HepG2 (cell line): Measurements from ENCODE around the gene ACP2. TPM values are rescaled to one million over a fixed set of nuclear protein-coding genes. Genes with fewer than 3 reads are reported as not detected.
A peak's percentile ranks its signal among the peaks of the same experiment; 100 is the strongest.

Experiments used
- HOXA3 ChIP-seq: sonication (generic); formaldehyde crosslinking; IDR thresholded peaks from 2 replicates; pipeline ENCODE4 v1.5.0; 2020; ENCODE audit warnings: missing genetic modification reagents
- HOXA7 ChIP-seq: sonication (generic); formaldehyde crosslinking; IDR thresholded peaks from 2 replicates; pipeline ENCODE4 v1.8.1; 2022; ENCODE audit warnings: mild to moderate bottlenecking, missing genetic modification reagents, moderate library complexity
- IRF2 ChIP-seq: IDR thresholded peaks from 2 replicates; pipeline ENCODE4 v1.6.1; 2018; ENCODE audit warnings: missing genetic modification reagents, missing compliant biosample characterization
- MAZ ChIP-seq, 2 experiments: sonication (generic) in 1 of 2; formaldehyde crosslinking in 1 of 2; IDR thresholded peaks; 2 replicates each; pipeline versions ENCODE4 v1.5.0 to v1.6.1; 2012 to 2020; ENCODE audit warnings: low read depth in 2 of 2, mild to moderate bottlenecking in 2 of 2, borderline replicate concordance in 1 of 2, improper control_type of control experiment in 1 of 2, low read length in 1 of 2, missing genetic modification reagents in 1 of 2, moderate library complexity in 1 of 2
- NONO ChIP-seq, 2 experiments: fragments of 450-650 bp in 1 of 2; sonication (generic) in 1 of 2; formaldehyde crosslinking in 1 of 2; IDR thresholded peaks in 1 of 2; conservative IDR thresholded peaks in 1 of 2; 2 replicates each; pipeline versions ENCODE4 v1.6.1 to v1.8.0; 2017 to 2022; ENCODE audit warnings: mild to moderate bottlenecking in 1 of 2, missing genetic modification reagents in 1 of 2, moderate library complexity in 1 of 2
- NR3C1 ChIP-seq: sonication (generic); formaldehyde crosslinking; IDR thresholded peaks from 2 replicates; pipeline ENCODE4 v1.4.0; 2020; ENCODE audit warnings: missing genetic modification reagents
- PAX8 ChIP-seq: sonication (generic); formaldehyde crosslinking; IDR thresholded peaks from 2 replicates; pipeline ENCODE4 v1.8.0; 2022; ENCODE audit warnings: mild to moderate bottlenecking, missing genetic modification reagents, borderline replicate concordance
- SNRNP70 ChIP-seq: fragments of 200-400 bp; formaldehyde crosslinking; IDR thresholded peaks from 2 replicates; pipeline ENCODE4 v1.6.1; 2017; ENCODE audit warnings: mild to moderate bottlenecking, low read depth, low read length, moderate library complexity
- ZBTB7B ChIP-seq: sonication (generic); formaldehyde crosslinking; IDR thresholded peaks from 2 replicates; pipeline ENCODE4 v1.4.0; 2020; ENCODE audit warnings: missing genetic modification reagents
- ZEB1 ChIP-seq: IDR thresholded peaks from 2 replicates; pipeline ENCODE4 v1.6.1; 2012; ENCODE audit warnings: mild to moderate bottlenecking, low read depth, inconsistent platforms; ENCODE audit not compliant: insufficient replicate concordance
- ZNF101 ChIP-seq: sonication (generic); formaldehyde crosslinking; IDR thresholded peaks from 2 replicates; pipeline ENCODE4 v1.4.0; 2020; ENCODE audit warnings: mild to moderate bottlenecking, low read depth, missing genetic modification reagents, borderline replicate concordance
- ZNF138 ChIP-seq: sonication (generic); formaldehyde crosslinking; IDR thresholded peaks from 2 replicates; pipeline ENCODE4 v1.5.0; 2020; ENCODE audit warnings: mild to moderate bottlenecking, low read depth, missing genetic modification reagents
- ZNF607 ChIP-seq: sonication (generic); formaldehyde crosslinking; IDR thresholded peaks from 2 replicates; pipeline ENCODE4 v1.5.1; 2020; ENCODE audit warnings: missing genetic modification reagents, mild to moderate bottlenecking, borderline replicate concordance
- polyA plus RNA-seq, 8 experiments: library from polyadenylated mRNA; depleted of rRNA in 3 of 8; stranded (reverse) in 7 of 8; unstranded in 1 of 8; fragments of >200 nt; fragmentation: Illumina TruSeq in 4 of 8; extraction: Trizol in 4 of 8; gene quantifications; 2 replicates each; pipeline versions ENCODE4 v1.2.1 to v1.2.3, GENCODE V29; 2011 to 2016; ENCODE audit warnings: low read depth in 4 of 8, missing spikeins in 1 of 8, mixed read lengths in 1 of 8; ENCODE audit not compliant: insufficient read depth in 1 of 8
- total RNA-seq, 5 experiments: library from RNA; depleted of rRNA; stranded (reverse); fragments of >200 nt; fragmentation: Illumina TruSeq; extraction: Trizol; gene quantifications; 2 replicates each; pipeline ENCODE4 v1.2.3, GENCODE V29; 2016; ENCODE audit warnings: low read depth in 1 of 5
- TF ChIP-seq, protein P1 (sequence below): IDR thresholded peaks from 2 replicates; pipeline ENCODE4 v1.6.1; 2018; ENCODE audit warnings: missing genetic modification reagents
- TF ChIP-seq, protein P2 (sequence below): sonication (generic); formaldehyde crosslinking; IDR thresholded peaks from 2 replicates; pipeline ENCODE4 v1.5.0; 2020; ENCODE audit warnings: missing genetic modification reagents, mild to moderate bottlenecking, borderline replicate concordance
- TF ChIP-seq, protein P3 (sequence below): IDR thresholded peaks from 2 replicates; pipeline ENCODE4 v1.4.0; 2020; ENCODE audit warnings: mild to moderate bottlenecking, missing genetic modification reagents
- TF ChIP-seq, protein P4 (sequence below): IDR thresholded peaks from 2 replicates; pipeline ENCODE4 v1.6.1; 2012; ENCODE audit warnings: low read depth, low read length, improper control_type of control experiment
- TF ChIP-seq, protein P5 (sequence below): sonication (generic); formaldehyde crosslinking; IDR thresholded peaks from 2 replicates; pipeline ENCODE4 v1.5.0; 2020; ENCODE audit warnings: missing genetic modification reagents
- TF ChIP-seq, protein P6 (sequence below): sonication (generic); formaldehyde crosslinking; IDR thresholded peaks from 2 replicates; pipeline ENCODE4 v1.5.1; 2020; ENCODE audit warnings: missing genetic modification reagents, mild to moderate bottlenecking, borderline replicate concordance

The ACP2 gene
- total and polyA plus RNA-seq, 2 of the 13 experiments (the other 11 are each of a cell fraction or from before 2014, with no cell fraction given): 17.7 to 20.2 TPM

DNA sequence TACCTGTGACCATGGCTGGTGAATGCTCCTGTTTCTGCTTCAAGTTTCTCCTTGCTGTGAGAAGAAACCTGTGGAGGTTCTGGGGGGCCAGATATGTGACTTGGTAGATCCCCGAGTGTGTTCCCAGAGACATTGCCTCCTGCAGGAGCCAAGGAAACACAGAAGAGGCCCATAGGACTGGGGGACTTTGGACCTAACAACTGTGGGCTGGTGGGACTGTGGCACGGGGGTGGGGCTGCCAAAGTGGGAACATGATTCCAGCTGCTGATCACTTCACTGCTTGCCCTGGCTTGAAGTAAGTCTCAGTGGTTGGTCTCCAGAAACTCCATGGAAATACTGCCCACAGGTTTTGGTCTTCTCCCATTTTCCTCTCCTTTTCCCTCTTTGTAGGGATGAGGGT lies 5.0 kb upstream of the ACP2 start (continued):
- TF ChIP-seq NONO (IDR thresholded peaks at IDR 0.05) (no peak), NONO (CRISPR knock-in tag; conservative IDR thresholded peaks at IDR 0.05) (peak; percentile 54; the same call in 1 of the 2 replicates), NR3C1 (CRISPR knock-in tag) (no peak), PAX8 (CRISPR knock-in tag) (no peak), MAZ (IDR thresholded peaks at IDR 0.05; ENCODE audit: borderline replicate concordance, low read depth, low read length) (no peak; the same call in 1 of the 2 replicates), MAZ (CRISPR knock-in tag; IDR thresholded peaks at IDR 0.05; ENCODE audit: low read depth) (no peak), HOXA3 (CRISPR knock-in tag) (peak; percentile 60; the same call in 1 of the 2 replicates), ZNF101 (CRISPR knock-in tag) (no peak), ZEB1 (no peak), ZNF138 (no peak), SNRNP70 (no peak), IRF2 (CRISPR knock-in tag) (no peak), HOXA7 (CRISPR knock-in tag) (no peak), ZBTB7B (CRISPR knock-in tag) (peak; percentile 64; the same call in 1 of the 2 replicates), ZNF607 (CRISPR knock-in tag) (0 out of 2 replicates have a peak, but pooled peaks have one; percentile 46)
- TF ChIP-seq, protein P1, sequence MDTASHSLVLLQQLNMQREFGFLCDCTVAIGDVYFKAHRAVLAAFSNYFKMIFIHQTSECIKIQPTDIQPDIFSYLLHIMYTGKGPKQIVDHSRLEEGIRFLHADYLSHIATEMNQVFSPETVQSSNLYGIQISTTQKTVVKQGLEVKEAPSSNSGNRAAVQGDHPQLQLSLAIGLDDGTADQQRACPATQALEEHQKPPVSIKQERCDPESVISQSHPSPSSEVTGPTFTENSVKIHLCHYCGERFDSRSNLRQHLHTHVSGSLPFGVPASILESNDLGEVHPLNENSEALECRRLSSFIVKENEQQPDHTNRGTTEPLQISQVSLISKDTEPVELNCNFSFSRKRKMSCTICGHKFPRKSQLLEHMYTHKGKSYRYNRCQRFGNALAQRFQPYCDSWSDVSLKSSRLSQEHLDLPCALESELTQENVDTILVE: 0 out of 2 replicates have a peak, but pooled peaks have one; percentile 17
- TF ChIP-seq, protein P2, sequence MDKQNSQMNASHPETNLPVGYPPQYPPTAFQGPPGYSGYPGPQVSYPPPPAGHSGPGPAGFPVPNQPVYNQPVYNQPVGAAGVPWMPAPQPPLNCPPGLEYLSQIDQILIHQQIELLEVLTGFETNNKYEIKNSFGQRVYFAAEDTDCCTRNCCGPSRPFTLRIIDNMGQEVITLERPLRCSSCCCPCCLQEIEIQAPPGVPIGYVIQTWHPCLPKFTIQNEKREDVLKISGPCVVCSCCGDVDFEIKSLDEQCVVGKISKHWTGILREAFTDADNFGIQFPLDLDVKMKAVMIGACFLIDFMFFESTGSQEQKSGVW (CRISPR knock-in tag): no peak
- TF ChIP-seq, protein P3, sequence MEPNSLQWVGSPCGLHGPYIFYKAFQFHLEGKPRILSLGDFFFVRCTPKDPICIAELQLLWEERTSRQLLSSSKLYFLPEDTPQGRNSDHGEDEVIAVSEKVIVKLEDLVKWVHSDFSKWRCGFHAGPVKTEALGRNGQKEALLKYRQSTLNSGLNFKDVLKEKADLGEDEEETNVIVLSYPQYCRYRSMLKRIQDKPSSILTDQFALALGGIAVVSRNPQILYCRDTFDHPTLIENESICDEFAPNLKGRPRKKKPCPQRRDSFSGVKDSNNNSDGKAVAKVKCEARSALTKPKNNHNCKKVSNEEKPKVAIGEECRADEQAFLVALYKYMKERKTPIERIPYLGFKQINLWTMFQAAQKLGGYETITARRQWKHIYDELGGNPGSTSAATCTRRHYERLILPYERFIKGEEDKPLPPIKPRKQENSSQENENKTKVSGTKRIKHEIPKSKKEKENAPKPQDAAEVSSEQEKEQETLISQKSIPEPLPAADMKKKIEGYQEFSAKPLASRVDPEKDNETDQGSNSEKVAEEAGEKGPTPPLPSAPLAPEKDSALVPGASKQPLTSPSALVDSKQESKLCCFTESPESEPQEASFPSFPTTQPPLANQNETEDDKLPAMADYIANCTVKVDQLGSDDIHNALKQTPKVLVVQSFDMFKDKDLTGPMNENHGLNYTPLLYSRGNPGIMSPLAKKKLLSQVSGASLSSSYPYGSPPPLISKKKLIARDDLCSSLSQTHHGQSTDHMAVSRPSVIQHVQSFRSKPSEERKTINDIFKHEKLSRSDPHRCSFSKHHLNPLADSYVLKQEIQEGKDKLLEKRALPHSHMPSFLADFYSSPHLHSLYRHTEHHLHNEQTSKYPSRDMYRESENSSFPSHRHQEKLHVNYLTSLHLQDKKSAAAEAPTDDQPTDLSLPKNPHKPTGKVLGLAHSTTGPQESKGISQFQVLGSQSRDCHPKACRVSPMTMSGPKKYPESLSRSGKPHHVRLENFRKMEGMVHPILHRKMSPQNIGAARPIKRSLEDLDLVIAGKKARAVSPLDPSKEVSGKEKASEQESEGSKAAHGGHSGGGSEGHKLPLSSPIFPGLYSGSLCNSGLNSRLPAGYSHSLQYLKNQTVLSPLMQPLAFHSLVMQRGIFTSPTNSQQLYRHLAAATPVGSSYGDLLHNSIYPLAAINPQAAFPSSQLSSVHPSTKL (CRISPR knock-in tag): peak; percentile 62
- TF ChIP-seq, protein P4, sequence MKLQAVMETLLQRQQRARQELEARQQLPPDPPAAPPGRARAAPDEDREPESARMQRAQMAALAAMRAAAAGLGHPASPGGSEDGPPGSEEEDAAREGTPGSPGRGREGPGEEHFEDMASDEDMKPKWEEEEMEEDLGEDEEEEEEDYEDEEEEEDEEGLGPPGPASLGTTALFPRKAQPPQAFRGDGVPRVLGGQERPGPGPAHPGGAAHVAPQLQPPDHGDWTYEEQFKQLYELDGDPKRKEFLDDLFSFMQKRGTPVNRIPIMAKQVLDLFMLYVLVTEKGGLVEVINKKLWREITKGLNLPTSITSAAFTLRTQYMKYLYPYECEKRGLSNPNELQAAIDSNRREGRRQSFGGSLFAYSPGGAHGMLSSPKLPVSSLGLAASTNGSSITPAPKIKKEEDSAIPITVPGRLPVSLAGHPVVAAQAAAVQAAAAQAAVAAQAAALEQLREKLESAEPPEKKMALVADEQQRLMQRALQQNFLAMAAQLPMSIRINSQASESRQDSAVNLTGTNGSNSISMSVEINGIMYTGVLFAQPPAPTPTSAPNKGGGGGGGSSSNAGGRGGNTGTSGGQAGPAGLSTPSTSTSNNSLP: no peak
- TF ChIP-seq, protein P5, sequence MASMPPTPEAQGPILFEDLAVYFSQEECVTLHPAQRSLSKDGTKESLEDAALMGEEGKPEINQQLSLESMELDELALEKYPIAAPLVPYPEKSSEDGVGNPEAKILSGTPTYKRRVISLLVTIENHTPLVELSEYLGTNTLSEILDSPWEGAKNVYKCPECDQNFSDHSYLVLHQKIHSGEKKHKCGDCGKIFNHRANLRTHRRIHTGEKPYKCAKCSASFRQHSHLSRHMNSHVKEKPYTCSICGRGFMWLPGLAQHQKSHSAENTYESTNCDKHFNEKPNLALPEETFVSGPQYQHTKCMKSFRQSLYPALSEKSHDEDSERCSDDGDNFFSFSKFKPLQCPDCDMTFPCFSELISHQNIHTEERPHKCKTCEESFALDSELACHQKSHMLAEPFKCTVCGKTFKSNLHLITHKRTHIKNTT (CRISPR knock-in tag): no peak
- TF ChIP-seq, protein P6, sequence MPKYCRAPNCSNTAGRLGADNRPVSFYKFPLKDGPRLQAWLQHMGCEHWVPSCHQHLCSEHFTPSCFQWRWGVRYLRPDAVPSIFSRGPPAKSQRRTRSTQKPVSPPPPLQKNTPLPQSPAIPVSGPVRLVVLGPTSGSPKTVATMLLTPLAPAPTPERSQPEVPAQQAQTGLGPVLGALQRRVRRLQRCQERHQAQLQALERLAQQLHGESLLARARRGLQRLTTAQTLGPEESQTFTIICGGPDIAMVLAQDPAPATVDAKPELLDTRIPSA (CRISPR knock-in tag): no peak
